Uterus (tissue), 4 donors: ENCODE measurements around the gene DARS2. TPM values are rescaled to one million over a fixed set of nuclear protein-coding genes. Genes with fewer than 3 reads are reported as not detected.

Source experiments
- DNase-seq, 2 donors: peaks; one replicate each; pipeline ENCODE4 v3.0.0-alpha.2; 2019 to 2020
- H3K27ac ChIP-seq, 2 donors: fragments of 200-600 bp; sonication (generic); 1 replicate in 1 of 2; 2 replicates in 1 of 2; pipeline ENCODE4 v1.5.1; 2016 to 2018
- H3K27me3 ChIP-seq, 2 donors: fragments of 200-600 bp; sonication (generic); one replicate each; pipeline ENCODE4 v1.5.1; 2018 to 2019; ENCODE audit warnings: control low read depth in 1 of 2
- H3K36me3 ChIP-seq, 2 donors: fragments of 200-600 bp; sonication (generic); one replicate each; pipeline ENCODE4 v1.5.1; 2019; ENCODE audit warnings: control low read depth in 1 of 2
- H3K4me1 ChIP-seq, 2 donors: fragments of 200-600 bp; sonication (generic); one replicate each; pipeline ENCODE4 v1.5.1; 2018 to 2019; ENCODE audit warnings: control low read depth in 1 of 2
- H3K4me3 ChIP-seq, 2 donors: fragments of 200-600 bp; sonication (generic); 1 replicate in 1 of 2; 2 replicates in 1 of 2; pipeline ENCODE4 v1.5.1; 2018 to 2019; ENCODE audit warnings: mild to moderate bottlenecking in 1 of 2
- H3K9me3 ChIP-seq, 2 donors: fragments of 200-600 bp; sonication (generic); one replicate each; pipeline ENCODE4 v1.5.1; 2019; ENCODE audit warnings: control low read depth in 1 of 2
- CTCF ChIP-seq, 4 experiments: fragments of 200-600 bp in 2 of 4; fragments of 450-650 bp in 2 of 4; sonication (generic) in 2 of 4; IDR thresholded peaks; one replicate each; pipeline ENCODE4 v1.5.1; 2016 to 2019; ENCODE audit warnings: antibody characterized with exemption in 4 of 4, mild to moderate bottlenecking in 2 of 4, moderate library complexity in 1 of 4
- POLR2A ChIP-seq, 2 donors: fragments of 450-650 bp; IDR thresholded peaks; one replicate each; pipeline ENCODE4 v1.6.1; 2016; ENCODE audit warnings: antibody characterized with exemption in 2 of 2, mild to moderate bottlenecking in 1 of 2, moderate library complexity in 1 of 2
- intact Hi-C: fragments of 100-400 bp; cut with DNase I; formaldehyde crosslinking; loops from one replicate; pipeline ENCODE4 v1.15.1; 2023; ENCODE audit warnings: low total_unique reads
- small RNA-seq: library from RNA; depleted of rRNA; stranded (forward); fragments of <200 nt; gene quantifications from one replicate; pipeline ENCODE3, GENCODE V24; 2016
- total RNA-seq, 4 donors: library from RNA; depleted of rRNA in 3 of 4; stranded (reverse); fragments of >200 nt in 3 of 4; gene quantifications; one replicate each; pipeline versions ENCODE4 v1.1.0 to v1.2.4, GENCODE V29; 2014 to 2023
- donor health status: DM: yes; HTN: yes; CAD: no.

Gene DARS2
- total RNA-seq, 4 donors from 2014 or later, result 4.1 to 20.0 (median 12.7) TPM

GRCh38 chr1:173900427-173900826 lies 76.0 kb downstream of the DARS2 start:
- no peaks in the 10 kb centered on the region for H3K36me3 ChIP-seq
- H3K9me3 ChIP-seq, result no peaks in the 10 kb centered on the region
- DNase-seq, result no peak
- no peak overlapping the region for H3K27ac ChIP-seq
- H3K27me3 ChIP-seq, result no peaks in the 10 kb centered on the region
- H3K4me3 ChIP-seq, result no peak overlapping the region
- TF ChIP-seq CTCF (IDR thresholded peaks at IDR 0.05), result no peak
- no peak for TF ChIP-seq POLR2A (IDR thresholded peaks at IDR 0.05)
- intact Hi-C loops, result no loop called here
- H3K4me1 ChIP-seq, result no peaks in the 10 kb centered on the region

- no peak overlapping the region for H3K4me3 ChIP-seq
- TF ChIP-seq CTCF (IDR thresholded peaks at IDR 0.05), result no peak
- no peak for TF ChIP-seq POLR2A (IDR thresholded peaks at IDR 0.05)
- H3K4me1 ChIP-seq, result no peaks in the 10 kb centered on the region
- no peaks in the 10 kb centered on the region for H3K36me3 ChIP-seq
- intact Hi-C loops, result no loop called here
- no peak for DNase-seq
- H3K27ac ChIP-seq, result no peak overlapping the region
- no peaks in the 10 kb centered on the region for H3K27me3 ChIP-seq
- H3K9me3 ChIP-seq, result no peaks in the 10 kb centered on the region
Observed at GRCh38 chr1:173900992-173901391, 76.5 kb downstream of the DARS2 start.

GRCh38 chr1:173903827-173904531 lies 79.5 kb downstream of the DARS2 start:
- Histone ChIP-seq H3K9me3 (no peaks in the 10 kb centered on the region), H3K27me3 (no peaks in the 10 kb centered on the region), H3K27ac (no peak overlapping the region), H3K4me1 (no peaks in the 10 kb centered on the region), H3K4me3 (no peak overlapping the region), H3K36me3 (no peaks in the 10 kb centered on the region)
- TF ChIP-seq CTCF (IDR thresholded peaks at IDR 0.05), result no peak
- no peak for TF ChIP-seq POLR2A (IDR thresholded peaks at IDR 0.05)
- intact Hi-C loops, result no loop called here
- DNase-seq, result no peak

Small RNA genes lying within 50 kb of the gene (small RNA-seq; reads per million reads assigned to genes)
- gene RF00019, result not detected

Other genes starting within 250 kb of the DARS2 start
- gene SLC9C2, start 221.6 kb upstream of the DARS2 start, total RNA-seq, result under 1 TPM in 1 of 4 donors, not detected in 3; 0.83 TPM
- not detected for gene TEX50, start 189.3 kb upstream of the DARS2 start, total RNA-seq
- 10 to 100 TPM in 1 of 4 donors, 1 to 10 TPM in 1, under 1 TPM in 1, not detected in 1; 0.51 to 10.2 (median 2.8) TPM for gene ANKRD45, start 154.8 kb upstream of the DARS2 start, total RNA-seq
- gene KLHL20, start 109.7 kb upstream of the DARS2 start, total RNA-seq, result 10 to 100 TPM in 3 of 4 donors, 1 to 10 TPM in 1; 7.2 to 82.6 (median 51.9) TPM
- 10 to 100 TPM in 1 of 4 donors, 1 to 10 TPM in 1, under 1 TPM in 1, not detected in 1; 0.51 to 24.2 (median 4.7) TPM for gene CENPL, start 210 bp downstream of the DARS2 start, total RNA-seq
- 1,000 to 10,000 TPM in 2 of 4 donors, 100 to 1,000 TPM in 2; 566 to 2,222 (median 828) TPM for gene GAS5, start 43.3 kb downstream of the DARS2 start, total RNA-seq
- gene ZBTB37, start 43.7 kb downstream of the DARS2 start, total RNA-seq, result 10 to 100 TPM in 2 of 4 donors, 1 to 10 TPM in 2; 7.1 to 31.3 (median 11.2) TPM
- 1 to 10 TPM in 1 of 4 donors, not detected in 3; 1.0 TPM for gene SERPINC1, start 92.7 kb downstream of the DARS2 start, total RNA-seq
- gene RC3H1, start 197.7 kb downstream of the DARS2 start, total RNA-seq, result 10 to 100 TPM; 15.9 to 45.7 (median 32.7) TPM